KMS-11 (cell line): ENCODE measurements around the gene ADAM12.

Source experiments
- H2AFZ ChIP-seq: fragments of 200-600 bp; sonication (generic); 2 replicates; pipeline ENCODE4 v1.6.1; 2016; ENCODE audit warnings: antibody characterized with exemption, mixed run types, low read depth
- H3K27ac ChIP-seq: fragments of 200-600 bp; sonication (generic); 2 replicates; pipeline ENCODE4 v1.6.1; 2016; ENCODE audit warnings: mild to moderate bottlenecking, mixed run types
- H3K27me3 ChIP-seq: fragments of 200-600 bp; sonication (generic); 2 replicates; pipeline ENCODE4 v1.6.1; 2017; ENCODE audit warnings: mild to moderate bottlenecking, low read depth, mixed run types, moderate library complexity; ENCODE audit not compliant: insufficient read depth
- H3K36me3 ChIP-seq: fragments of 200-600 bp; sonication (generic); 2 replicates; pipeline ENCODE4 v1.6.1; 2017; ENCODE audit warnings: mild to moderate bottlenecking, mixed run types; ENCODE audit not compliant: insufficient read depth
- H3K4me1 ChIP-seq: fragments of 200-600 bp; sonication (generic); 2 replicates; pipeline ENCODE4 v1.6.1; 2016; ENCODE audit warnings: mild to moderate bottlenecking, low read depth, mixed run types; ENCODE audit not compliant: poor library complexity, severe bottlenecking
- H3K4me2 ChIP-seq: fragments of 200-600 bp; sonication (generic); 2 replicates; pipeline ENCODE4 v1.7.0; 2016; ENCODE audit warnings: mild to moderate bottlenecking, mixed run types
- H3K4me3 ChIP-seq: fragments of 200-600 bp; sonication (generic); IDR thresholded peaks from 2 replicates; pipeline ENCODE4 v1.6.1; 2017; ENCODE audit warnings: low read depth, low read length, mixed read lengths; ENCODE audit not compliant: insufficient read depth
- H3K79me2 ChIP-seq: fragments of 200-600 bp; sonication (generic); 2 replicates; pipeline ENCODE4 v1.6.1; 2016; ENCODE audit warnings: low read depth, mixed run types; ENCODE audit not compliant: insufficient read depth
- H3K9ac ChIP-seq: fragments of 200-600 bp; sonication (generic); 2 replicates; pipeline ENCODE4 v1.6.1; 2016; ENCODE audit warnings: mild to moderate bottlenecking, mixed run types
- H4K20me1 ChIP-seq: fragments of 200-600 bp; sonication (generic); 2 replicates; pipeline ENCODE4 v1.6.1; 2016; ENCODE audit warnings: mild to moderate bottlenecking, mixed run types; ENCODE audit not compliant: insufficient read depth
- CTCF ChIP-seq: fragments of 200-600 bp; sonication (generic); conservative IDR thresholded peaks from 2 replicates; pipeline ENCODE4 v1.6.1; 2017; ENCODE audit warnings: low read depth, mild to moderate bottlenecking, antibody characterized with exemption, low read length, moderate library complexity, mixed read lengths

The ADAM12 gene

GRCh38 chr10:126264102-126265018 is 123.9 kb downstream of the ADAM12 start:
- Histone ChIP-seq H3K9ac (no peak overlapping the region), H3K4me2 (no peak overlapping the region), H2AFZ (no peak overlapping the region)

DNA sequence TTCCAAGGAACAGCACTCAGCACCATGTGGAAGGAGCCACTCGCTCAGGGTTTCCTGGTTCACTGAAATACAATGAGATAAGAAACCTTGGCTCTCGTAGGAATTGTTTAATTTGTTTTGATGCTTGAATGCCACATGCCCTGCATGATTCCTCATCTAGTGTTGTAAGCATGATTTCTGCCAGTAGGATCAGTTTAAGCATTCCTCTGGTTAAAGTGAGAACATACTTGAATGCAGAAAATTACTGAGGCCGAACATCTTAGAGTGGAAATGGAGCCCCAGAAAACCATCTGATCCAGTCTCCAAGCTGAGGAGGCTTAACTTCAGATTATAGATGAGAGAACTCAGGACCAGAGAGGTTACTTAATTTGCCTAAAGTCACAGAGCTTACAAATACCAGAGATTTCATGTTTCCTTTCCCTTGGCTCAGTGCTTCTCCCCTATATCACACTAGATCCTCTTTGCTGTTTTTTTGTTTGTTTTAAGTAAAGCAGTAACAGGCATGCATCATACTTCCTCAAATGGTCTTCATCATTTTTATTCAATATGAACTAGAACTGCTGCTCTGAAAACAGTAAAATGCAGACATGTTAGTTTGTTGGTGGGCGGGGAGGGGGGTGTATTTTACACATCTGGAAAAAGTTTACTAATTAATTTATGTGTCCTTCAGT is 125.1 kb downstream of the ADAM12 start:
- no peak for TF ChIP-seq CTCF
- Histone ChIP-seq H3K27ac (no peak overlapping the region), H2AFZ (no peak overlapping the region), H3K4me3 (no peak overlapping the region), H4K20me1 (no peaks in the 10 kb centered on the region), H3K4me1 (no peaks in the 10 kb centered on the region), H3K9ac (no peak overlapping the region), H3K36me3 (no peaks in the 10 kb centered on the region), H3K79me2 (no peaks in the 10 kb centered on the region), H3K4me2 (no peak overlapping the region), H3K27me3 (no peaks in the 10 kb centered on the region)

More at GRCh38 chr10:126264102-126265018, 123.9 kb downstream of the ADAM12 start:
- TF ChIP-seq CTCF: no peak
- Histone ChIP-seq H4K20me1 (no peaks in the 10 kb centered on the region), H3K36me3 (no peaks in the 10 kb centered on the region), H3K79me2 (no peaks in the 10 kb centered on the region), H3K4me1 (no peaks in the 10 kb centered on the region), H3K27me3 (no peaks in the 10 kb centered on the region), H3K27ac (no peak overlapping the region), H3K4me3 (no peak overlapping the region)

DNA sequence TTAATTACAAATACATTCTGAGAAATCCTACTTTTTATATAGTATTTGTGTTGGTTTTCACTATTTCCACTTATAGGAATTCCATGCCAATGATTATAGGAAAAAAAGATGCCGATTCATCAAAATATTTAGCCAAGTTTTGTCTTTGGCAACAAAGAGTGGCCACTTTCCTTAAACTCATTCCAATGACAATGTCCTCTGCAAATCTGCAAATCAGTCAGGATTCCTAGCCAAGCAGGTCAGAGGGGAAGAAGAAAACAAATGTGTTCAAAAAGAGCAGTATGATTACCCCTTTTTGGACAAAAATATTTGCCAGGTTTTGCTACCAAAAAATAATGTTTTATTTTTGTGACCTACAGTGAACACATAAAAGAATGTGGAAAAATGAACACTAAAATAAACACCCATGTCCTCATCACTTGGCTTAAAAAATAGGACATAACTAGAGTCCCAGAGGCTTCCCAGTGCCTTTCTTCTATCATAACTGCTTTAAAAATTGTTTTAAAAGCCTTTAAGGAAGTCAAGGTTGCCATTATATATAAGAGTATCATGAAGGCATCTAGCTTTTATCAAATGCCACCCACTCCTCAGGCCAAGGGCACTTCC is 125.9 kb downstream of the ADAM12 start:
- no peak overlapping the region for H2AFZ ChIP-seq
- no peak overlapping the region for H3K27ac ChIP-seq

More for the DNA sequence above, 125.9 kb downstream of the ADAM12 start:
- H3K36me3 ChIP-seq: no peaks in the 10 kb centered on the region
- no peaks in the 10 kb centered on the region for H3K79me2 ChIP-seq
- H3K9ac ChIP-seq: no peak overlapping the region
- no peak for TF ChIP-seq CTCF
- no peak overlapping the region for H3K4me3 ChIP-seq
- H3K4me1 ChIP-seq: no peaks in the 10 kb centered on the region
- no peaks in the 10 kb centered on the region for H3K27me3 ChIP-seq
- no peak overlapping the region for H3K4me2 ChIP-seq
- no peaks in the 10 kb centered on the region for H4K20me1 ChIP-seq
